SK-N-SH (cell line): ENCODE measurements around the gene PNPLA8.
A peak's percentile ranks its signal among the peaks of the same experiment; 100 is the strongest.

ENCODE experiments used
- CHD2 ChIP-seq: fragments of 150-350 bp; IDR thresholded peaks from 2 replicates; pipeline ENCODE4 v1.6.1; 2018; ENCODE audit warnings: low read length; ENCODE audit not compliant: partially characterized antibody
- CTCF ChIP-seq: fragments of 200-600 bp; sonication (generic); IDR thresholded peaks from 2 replicates; pipeline ENCODE4 v1.6.1; 2017; ENCODE audit warnings: antibody characterized with exemption, mild to moderate bottlenecking, moderate library complexity
- EZH2phosphoT487 ChIP-seq: fragments of 200-600 bp; sonication (generic); IDR thresholded peaks from 2 replicates; pipeline ENCODE4 v1.6.1; 2017; ENCODE audit warnings: low read depth, mixed run types, mild to moderate bottlenecking, antibody characterized with exemption, moderate library complexity, borderline replicate concordance
- FOXJ3 ChIP-seq: sonication (generic); formaldehyde crosslinking; IDR thresholded peaks from 2 replicates; pipeline ENCODE4 v1.5.1; 2020; ENCODE audit warnings: mild to moderate bottlenecking, missing genetic modification reagents
- GABPA ChIP-seq: IDR thresholded peaks from 2 replicates; pipeline ENCODE4 v1.4.0; 2012; ENCODE audit warnings: low read depth, mild to moderate bottlenecking
- GATA2 ChIP-seq: sonication (generic); formaldehyde crosslinking; IDR thresholded peaks from 2 replicates; pipeline ENCODE4 v1.5.0; 2020; ENCODE audit warnings: mild to moderate bottlenecking, missing genetic modification reagents
- MAX ChIP-seq: IDR thresholded peaks from 2 replicates; pipeline ENCODE4 v1.4.0; 2012; ENCODE audit warnings: low read depth
- POLR2AphosphoS5 ChIP-seq: IDR thresholded peaks from 2 replicates; pipeline ENCODE4 v1.6.1; 2012; ENCODE audit warnings: low read depth, low read length
- REST ChIP-seq: IDR thresholded peaks from 2 replicates; pipeline ENCODE4 v1.6.1; 2012; ENCODE audit warnings: mild to moderate bottlenecking, low read depth, low read length, moderate library complexity
- USF2 ChIP-seq: fragments of 150-350 bp; IDR thresholded peaks from 2 replicates; pipeline ENCODE4 v1.6.1; 2017; ENCODE audit warnings: antibody characterized with exemption, low read length, low read depth, borderline replicate concordance

GRCh38 chr7:108568801-108569380, 43.0 kb upstream of the PNPLA8 start:
- TF ChIP-seq CTCF: no peak
- no peak for TF ChIP-seq MAX
- TF ChIP-seq FOXJ3 (CRISPR knock-in tag): no peak
- no peak for TF ChIP-seq GATA2 (CRISPR knock-in tag)
- TF ChIP-seq EZH2phosphoT487: no peak
- no peak for TF ChIP-seq POLR2AphosphoS5
- TF ChIP-seq CHD2: peak; percentile 14
- TF ChIP-seq USF2: 0 out of 2 replicates have a peak, but pooled peaks have one; percentile 5
- TF ChIP-seq GABPA: no peak
- no peak for TF ChIP-seq REST
